Measurements from ENCODE around the gene SCLY.

DNA sequence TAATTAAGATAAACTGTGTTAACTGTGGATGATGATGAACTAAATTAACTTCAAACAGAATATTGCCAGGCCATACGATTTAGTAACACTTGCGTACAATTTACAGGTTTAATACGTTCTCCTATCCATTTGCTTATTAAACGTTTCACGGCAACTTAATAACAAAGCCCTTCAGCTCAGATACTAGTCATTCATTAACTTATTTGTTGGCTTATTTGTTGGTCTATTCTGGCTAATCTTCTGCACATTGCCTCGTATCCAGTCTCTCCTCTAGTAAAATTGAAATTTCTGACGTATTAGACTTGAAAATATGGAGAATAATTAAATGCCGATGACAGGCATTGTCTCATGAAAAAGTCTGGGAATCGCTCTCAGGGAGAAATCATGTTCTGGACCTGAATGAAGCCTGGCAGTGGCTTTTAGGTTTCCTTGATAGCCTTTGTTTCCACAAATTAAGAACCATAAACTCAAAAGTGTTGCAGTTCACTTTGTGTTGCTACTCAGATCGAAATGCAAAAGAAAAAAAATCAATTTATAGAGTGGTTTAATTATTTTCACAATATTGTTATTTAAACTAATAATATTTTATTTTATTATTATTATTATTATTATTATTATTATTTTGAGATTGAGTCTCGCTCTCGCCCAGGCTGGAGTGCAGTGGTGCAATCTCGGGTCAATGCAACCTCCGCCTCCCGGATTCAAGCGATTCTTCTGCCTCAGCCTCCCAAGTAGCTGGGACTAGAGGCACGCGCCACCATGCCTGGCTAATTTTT lies 4.5 kb downstream of the SCLY start:
- TF ChIP-seq POLR2A (IDR thresholded peaks at IDR 0.05; ENCODE audit: low read depth, low read length) (no peak), SPI1 (IDR thresholded peaks at IDR 0.05; ENCODE audit: low read depth, low read length) (no peak)
